ENCODE measurements around the gene SEMA3E. TPM values are rescaled to one million over a fixed set of nuclear protein-coding genes. Genes with fewer than 3 reads are reported as not detected.
"Not testable (repeated sequence)": the region's sequence is repeated elsewhere in the genome, so short reads cannot be mapped to it uniquely, and the experiment has no call there.

The SEMA3E gene
- total and polyA plus RNA-seq, 4 experiments from 2014 or later = not detected

- Mint-ChIP-seq H3K27me3 (no peaks in the 10 kb centered on the region), H3K4me1 (no peaks in the 10 kb centered on the region), H3K4me3 (no peak overlapping the region), H3K27ac (no peak overlapping the region), H3K36me3 (no peaks in the 10 kb centered on the region), H3K9me3 (peaks cover 0 to 13% (median 3%) of the 10 kb centered on the region in 8 donors)
- H3K4me3 ChIP-seq (ENCODE audit: low read length in 2 of 2) = no peak overlapping the region
- POLR2A ChIA-PET (ENCODE audit: partially characterized antibody) = no interaction called here
- H3K27me3 ChIP-seq (ENCODE audit: insufficient read depth, low read length) = no peaks in the 10 kb centered on the region
- CTCF ChIA-PET (ENCODE audit: partially characterized antibody) = no interaction called here
- intact Hi-C loops (cut with micrococcal nuclease) = no loop called here
- H3K27ac ChIP-seq (ENCODE audit: low read depth, low read length) = no peak overlapping the region
- DNase-seq = no peak
- H3K4me1 ChIP-seq (ENCODE audit: insufficient read depth, low read length) = no peaks in the 10 kb centered on the region
- H3K9me3 ChIP-seq (ENCODE audit: control insufficient read depth in 1 of 2, low read length in 2 of 2) = no peaks in the 10 kb centered on the region
- H3K36me3 ChIP-seq (ENCODE audit: insufficient read depth, low read length) = no peaks in the 10 kb centered on the region
Observed at GRCh38 chr7:83559887-83560286, 89.1 kb downstream of the SEMA3E start.

GRCh38 chr7:83552556-83552955 is 96.4 kb downstream of the SEMA3E start:
- H3K4me3 ChIP-seq (ENCODE audit: low read length in 2 of 2); H3K4me1 Mint-ChIP-seq; CTCF ChIA-PET (ENCODE audit: partially characterized antibody); H3K4me3 Mint-ChIP-seq; H3K27me3 ChIP-seq (ENCODE audit: insufficient read depth, low read length); H3K27ac Mint-ChIP-seq; H3K27me3 Mint-ChIP-seq; H3K36me3 ChIP-seq (ENCODE audit: insufficient read depth, low read length); H3K27ac ChIP-seq (ENCODE audit: low read depth, low read length); H3K9me3 ChIP-seq (ENCODE audit: control insufficient read depth in 1 of 2, low read length in 2 of 2); H3K4me1 ChIP-seq (ENCODE audit: insufficient read depth, low read length); H3K36me3 Mint-ChIP-seq; POLR2A ChIA-PET (ENCODE audit: partially characterized antibody); intact Hi-C loops (cut with micrococcal nuclease); DNase-seq: not testable (repeated sequence)
- peaks cover 5 to 17% (median 11%) of the 10 kb centered on the region in 8 donors for H3K9me3 Mint-ChIP-seq

- H3K36me3 Mint-ChIP-seq = no peaks in the 10 kb centered on the region
- peaks cover 7 to 15% (median 11%) of the 10 kb centered on the region in 8 donors for H3K9me3 Mint-ChIP-seq
- no peaks in the 10 kb centered on the region for H3K27me3 Mint-ChIP-seq
- H3K27me3 ChIP-seq (ENCODE audit: insufficient read depth, low read length) = no peaks in the 10 kb centered on the region
- H3K27ac ChIP-seq (ENCODE audit: low read depth, low read length) = no peak overlapping the region
- intact Hi-C loops (cut with micrococcal nuclease) = no loop called here
- H3K36me3 ChIP-seq (ENCODE audit: insufficient read depth, low read length) = no peaks in the 10 kb centered on the region
- no peaks in the 10 kb centered on the region for H3K9me3 ChIP-seq (ENCODE audit: control insufficient read depth in 1 of 2, low read length in 2 of 2)
- H3K27ac Mint-ChIP-seq = no peak overlapping the region
- POLR2A ChIA-PET (ENCODE audit: partially characterized antibody) = no interaction called here
- no peak for DNase-seq
- CTCF ChIA-PET (ENCODE audit: partially characterized antibody) = no interaction called here
- H3K4me3 ChIP-seq (ENCODE audit: low read length in 2 of 2) = no peak overlapping the region
- H3K4me1 ChIP-seq (ENCODE audit: insufficient read depth, low read length) = no peaks in the 10 kb centered on the region
- no peak overlapping the region for H3K4me3 Mint-ChIP-seq
- H3K4me1 Mint-ChIP-seq = no peaks in the 10 kb centered on the region
Observed at GRCh38 chr7:83550100-83550499, 98.8 kb downstream of the SEMA3E start.

GRCh38 chr7:83548250-83548649 is 100.7 kb downstream of the SEMA3E start:
- H3K4me1 ChIP-seq (ENCODE audit: insufficient read depth, low read length) = no peaks in the 10 kb centered on the region
- H3K27ac ChIP-seq (ENCODE audit: low read depth, low read length) = no peak overlapping the region
- no peaks in the 10 kb centered on the region for H3K36me3 Mint-ChIP-seq
- H3K27ac Mint-ChIP-seq = no peak overlapping the region
- no peak for DNase-seq
- no peaks in the 10 kb centered on the region for H3K27me3 Mint-ChIP-seq
- no peaks in the 10 kb centered on the region for H3K36me3 ChIP-seq (ENCODE audit: insufficient read depth, low read length)
- CTCF ChIA-PET (ENCODE audit: partially characterized antibody) = no interaction called here
- no peak overlapping the region for H3K4me3 Mint-ChIP-seq
- no peaks in the 10 kb centered on the region for H3K27me3 ChIP-seq (ENCODE audit: insufficient read depth, low read length)
- H3K4me1 Mint-ChIP-seq = no peaks in the 10 kb centered on the region
- intact Hi-C loops (cut with micrococcal nuclease) = no loop called here
- peaks cover 5 to 13% (median 9%) of the 10 kb centered on the region in 8 donors for H3K9me3 Mint-ChIP-seq
- H3K4me3 ChIP-seq (ENCODE audit: low read length in 2 of 2) = no peak overlapping the region
- no peaks in the 10 kb centered on the region for H3K9me3 ChIP-seq (ENCODE audit: control insufficient read depth in 1 of 2, low read length in 2 of 2)
- POLR2A ChIA-PET (ENCODE audit: partially characterized antibody) = no interaction called here

DNA sequence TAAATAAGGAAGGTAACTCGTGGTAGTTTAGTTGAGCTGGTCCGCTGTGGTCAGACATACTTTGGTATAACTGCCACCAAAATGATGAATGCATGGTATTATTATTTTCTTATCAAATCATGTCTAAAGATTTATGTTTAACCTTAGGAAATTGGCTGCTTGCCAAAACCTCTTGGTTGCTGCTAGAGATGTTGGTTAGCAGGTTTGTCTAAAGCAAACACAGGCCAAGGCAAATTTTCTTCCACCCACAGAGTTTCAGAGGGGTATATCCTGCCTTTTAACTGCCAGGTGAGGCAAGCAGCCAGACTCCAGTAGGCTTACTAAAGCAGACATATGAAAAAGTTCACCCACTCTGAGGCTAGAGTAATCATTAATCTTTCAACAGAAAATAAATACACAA is 101.4 kb downstream of the SEMA3E start:
- intact Hi-C loops (cut with micrococcal nuclease) = no loop called here
- ChIA-PET CTCF (ENCODE audit: partially characterized antibody) (no interaction called here), POLR2A (ENCODE audit: partially characterized antibody) (no interaction called here)
- Histone ChIP-seq H3K9me3 (ENCODE audit: control insufficient read depth in 1 of 2, low read length in 2 of 2) (no peaks in the 10 kb centered on the region), H3K4me3 (ENCODE audit: low read length in 2 of 2) (no peak overlapping the region), H3K36me3 (ENCODE audit: insufficient read depth, low read length) (no peaks in the 10 kb centered on the region), H3K27me3 (ENCODE audit: insufficient read depth, low read length) (no peaks in the 10 kb centered on the region), H3K27ac (ENCODE audit: low read depth, low read length) (no peak overlapping the region), H3K4me1 (ENCODE audit: insufficient read depth, low read length) (no peaks in the 10 kb centered on the region)
- no peaks in the 10 kb centered on the region for H3K27me3 Mint-ChIP-seq
- H3K4me3 Mint-ChIP-seq = no peak overlapping the region
- H3K9me3 Mint-ChIP-seq = peaks cover 0 to 8% (median 5%) of the 10 kb centered on the region in 8 donors
- no peak for DNase-seq
- no peaks in the 10 kb centered on the region for H3K36me3 Mint-ChIP-seq
- H3K4me1 Mint-ChIP-seq = no peaks in the 10 kb centered on the region
- H3K27ac Mint-ChIP-seq = no peak overlapping the region

DNA sequence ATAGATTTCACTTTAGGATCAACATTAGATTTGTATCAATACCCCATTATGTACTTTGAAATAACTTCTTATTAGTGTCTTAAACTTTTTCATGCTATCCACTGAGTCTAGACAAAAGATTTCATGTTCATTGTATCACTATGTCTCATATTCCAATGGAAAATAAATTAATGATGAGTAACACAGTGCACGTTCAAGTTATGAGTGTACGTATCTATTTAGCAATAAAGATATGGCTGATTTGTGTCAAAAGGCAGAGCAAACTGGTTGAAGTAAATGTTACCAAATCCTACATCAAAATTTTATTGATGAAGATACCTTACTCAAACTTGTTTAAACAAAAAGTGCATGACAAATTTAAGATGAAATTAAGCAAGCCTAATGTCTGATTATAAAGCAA is 102.4 kb downstream of the SEMA3E start:
- intact Hi-C loops (cut with micrococcal nuclease) = no loop called here
- DNase-seq = no peak
- Histone ChIP-seq H3K4me1 (ENCODE audit: insufficient read depth, low read length) (no peaks in the 10 kb centered on the region), H3K27me3 (ENCODE audit: insufficient read depth, low read length) (no peaks in the 10 kb centered on the region), H3K27ac (ENCODE audit: low read depth, low read length) (no peak overlapping the region), H3K4me3 (ENCODE audit: low read length in 2 of 2) (no peak overlapping the region), H3K9me3 (ENCODE audit: control insufficient read depth in 1 of 2, low read length in 2 of 2) (no peaks in the 10 kb centered on the region), H3K36me3 (ENCODE audit: insufficient read depth, low read length) (no peaks in the 10 kb centered on the region)
- POLR2A ChIA-PET (ENCODE audit: partially characterized antibody) = no interaction called here
- H3K4me1 Mint-ChIP-seq = no peaks in the 10 kb centered on the region
- H3K9me3 Mint-ChIP-seq = peaks cover 0 to 8% (median 3%) of the 10 kb centered on the region in 8 donors
- H3K27me3 Mint-ChIP-seq = no peaks in the 10 kb centered on the region
- H3K36me3 Mint-ChIP-seq = no peaks in the 10 kb centered on the region
- CTCF ChIA-PET (ENCODE audit: partially characterized antibody) = no interaction called here
- no peak overlapping the region for H3K4me3 Mint-ChIP-seq
- H3K27ac Mint-ChIP-seq = no peak overlapping the region

DNA sequence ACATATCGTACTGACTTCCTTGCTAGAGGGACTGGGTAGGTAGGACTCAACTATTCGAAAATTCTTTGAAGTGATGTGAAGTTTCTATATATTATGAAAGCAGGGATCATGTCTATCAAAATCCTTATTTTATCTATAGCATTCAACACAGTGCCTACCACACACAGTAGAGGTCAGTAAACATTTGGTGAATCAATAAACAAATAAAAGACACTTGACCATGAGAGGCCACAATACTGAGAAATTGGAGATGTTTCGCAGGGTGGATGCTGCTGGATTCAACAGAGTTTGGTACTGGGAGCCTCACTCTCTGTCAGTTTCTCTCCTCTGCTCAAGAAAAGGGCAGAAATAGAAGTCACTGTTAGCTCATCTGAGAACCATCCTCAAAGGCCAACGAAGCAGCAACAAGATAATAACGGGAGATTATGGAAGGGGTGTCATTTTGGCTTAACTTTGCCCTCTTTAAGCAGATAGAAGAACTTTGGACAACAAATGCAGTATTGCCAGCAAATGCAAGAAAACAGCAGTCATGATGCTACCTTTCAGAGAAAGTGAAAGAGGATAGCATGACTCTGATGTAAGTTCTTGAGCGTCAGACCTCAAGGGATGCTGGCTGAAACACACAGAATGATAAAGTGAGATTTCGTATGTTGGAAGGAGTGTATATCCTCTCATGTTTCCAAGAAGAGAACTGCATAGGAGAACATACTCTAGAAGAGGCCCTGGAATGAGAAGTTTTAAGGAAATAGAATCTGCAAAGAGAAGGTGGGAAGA is 107.6 kb downstream of the SEMA3E start:
- Histone ChIP-seq H3K4me1 (ENCODE audit: insufficient read depth, low read length) (no peaks in the 10 kb centered on the region), H3K4me3 (ENCODE audit: low read length in 2 of 2) (no peak overlapping the region), H3K27me3 (ENCODE audit: insufficient read depth, low read length) (no peaks in the 10 kb centered on the region), H3K36me3 (ENCODE audit: insufficient read depth, low read length) (no peaks in the 10 kb centered on the region), H3K9me3 (ENCODE audit: control insufficient read depth in 1 of 2, low read length in 2 of 2) (no peaks in the 10 kb centered on the region), H3K27ac (ENCODE audit: low read depth, low read length) (no peak overlapping the region)
- Mint-ChIP-seq H3K27ac (no peak overlapping the region), H3K4me3 (no peak overlapping the region), H3K27me3 (no peaks in the 10 kb centered on the region), H3K36me3 (no peaks in the 10 kb centered on the region), H3K4me1 (no peaks in the 10 kb centered on the region), H3K9me3 (peaks cover 0 to 13% (median 3%) of the 10 kb centered on the region in 8 donors)
- ChIA-PET POLR2A (ENCODE audit: partially characterized antibody) (no interaction called here), CTCF (ENCODE audit: partially characterized antibody) (no interaction called here)
- intact Hi-C loops (cut with micrococcal nuclease) = no loop called here
- DNase-seq = no peak

DNA sequence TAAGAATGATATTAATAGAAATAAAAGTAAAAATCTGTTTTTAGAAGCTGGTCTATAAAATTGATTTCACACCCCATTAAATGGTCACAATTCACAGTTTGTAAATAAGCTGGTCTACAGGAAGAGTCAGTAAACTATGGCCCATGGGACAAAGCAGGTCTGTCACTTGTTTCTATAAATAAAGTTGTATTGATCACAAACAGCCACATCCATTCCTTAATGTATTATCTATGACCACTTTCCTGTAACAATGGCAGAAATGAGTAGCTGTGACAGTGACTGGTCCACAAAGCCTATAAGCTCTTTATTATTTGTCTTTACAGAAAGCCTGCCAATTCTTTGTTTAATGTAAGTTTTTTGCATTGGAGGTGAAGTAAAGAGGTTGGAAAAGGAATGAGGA is 114.5 kb downstream of the SEMA3E start:
- CTCF ChIA-PET (ENCODE audit: partially characterized antibody) = no interaction called here
- no peaks in the 10 kb centered on the region for H3K36me3 Mint-ChIP-seq
- no peaks in the 10 kb centered on the region for H3K4me1 Mint-ChIP-seq
- H3K27me3 ChIP-seq (ENCODE audit: insufficient read depth, low read length) = no peaks in the 10 kb centered on the region
- no peak overlapping the region for H3K4me3 ChIP-seq (ENCODE audit: low read length in 2 of 2)
- H3K27me3 Mint-ChIP-seq = no peaks in the 10 kb centered on the region
- no peak overlapping the region for H3K4me3 Mint-ChIP-seq
- H3K4me1 ChIP-seq (ENCODE audit: insufficient read depth, low read length) = no peaks in the 10 kb centered on the region
- H3K36me3 ChIP-seq (ENCODE audit: insufficient read depth, low read length) = no peaks in the 10 kb centered on the region
- no peaks in the 10 kb centered on the region for H3K9me3 ChIP-seq (ENCODE audit: control insufficient read depth in 1 of 2, low read length in 2 of 2)
- no peak overlapping the region for H3K27ac ChIP-seq (ENCODE audit: low read depth, low read length)
- POLR2A ChIA-PET (ENCODE audit: partially characterized antibody) = no interaction called here
- intact Hi-C loops (cut with micrococcal nuclease) = no loop called here
- H3K27ac Mint-ChIP-seq = no peak overlapping the region
- peaks cover 0 to 10% (median 4%) of the 10 kb centered on the region in 8 donors for H3K9me3 Mint-ChIP-seq
- DNase-seq = no peak
